Measurements from ENCODE around the gene NSUN6. TPM values are rescaled to one million over a fixed set of nuclear protein-coding genes. Genes with fewer than 3 reads are reported as not detected.
A peak's percentile ranks its signal among the peaks of the same experiment; 100 is the strongest.

Gene NSUN6
- total and polyA plus RNA-seq, 3 experiments from 2014 or later: 8.6 to 16.4 (median 14.1) TPM

DNA sequence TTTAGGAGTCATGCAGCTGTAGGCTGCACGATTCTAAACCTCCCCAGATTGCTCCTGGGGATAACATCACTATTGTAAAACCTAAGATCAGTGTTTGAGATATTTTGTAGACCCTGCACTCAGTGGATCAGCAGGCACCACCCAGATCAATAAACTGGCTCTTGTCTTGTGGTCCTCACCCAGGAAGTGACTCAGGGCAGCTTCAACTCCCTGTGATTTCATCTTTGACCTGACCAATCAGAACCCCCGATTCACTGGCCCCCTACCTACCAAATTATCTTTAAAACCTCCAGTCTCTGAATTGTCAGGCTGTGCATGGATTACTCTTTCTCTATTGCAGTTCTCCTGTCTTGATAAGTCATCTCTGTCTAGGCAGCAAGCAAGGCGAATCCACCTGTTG lies 33.6 kb upstream of the NSUN6 start:
- H3K4me3 ChIP-seq (ENCODE audit: low read length): no peak overlapping the region
- H3K9me3 Mint-ChIP-seq: no peaks in the 10 kb centered on the region
- ChIA-PET POLR2A (no interaction called here), CTCF (no interaction called here)
- H3K27ac ChIP-seq (ENCODE audit: low read depth, low read length): no peak overlapping the region
- no peaks in the 10 kb centered on the region for H3K9me3 ChIP-seq (ENCODE audit: low read length)
- H3K36me3 ChIP-seq (ENCODE audit: insufficient read depth, low read length): no peaks in the 10 kb centered on the region
- no peak overlapping the region for H3K4me3 Mint-ChIP-seq
- H3K27ac Mint-ChIP-seq: no peak overlapping the region
- no peaks in the 10 kb centered on the region for H3K27me3 ChIP-seq (ENCODE audit: insufficient read depth, low read length, poor library complexity, severe bottlenecking)
- H3K4me1 Mint-ChIP-seq: peaks cover 0 to 8% (median 5%) of the 10 kb centered on the region in 3 donors
- H3K27me3 Mint-ChIP-seq: peaks cover 4 to 8% of the 10 kb centered on the region in 2 donors
- H3K4me1 ChIP-seq (ENCODE audit: insufficient read depth, low read length): no peaks in the 10 kb centered on the region
- no peak for DNase-seq
- H3K36me3 Mint-ChIP-seq: peaks cover 0 to 1% (median 0%) of the 10 kb centered on the region in 3 donors

DNA sequence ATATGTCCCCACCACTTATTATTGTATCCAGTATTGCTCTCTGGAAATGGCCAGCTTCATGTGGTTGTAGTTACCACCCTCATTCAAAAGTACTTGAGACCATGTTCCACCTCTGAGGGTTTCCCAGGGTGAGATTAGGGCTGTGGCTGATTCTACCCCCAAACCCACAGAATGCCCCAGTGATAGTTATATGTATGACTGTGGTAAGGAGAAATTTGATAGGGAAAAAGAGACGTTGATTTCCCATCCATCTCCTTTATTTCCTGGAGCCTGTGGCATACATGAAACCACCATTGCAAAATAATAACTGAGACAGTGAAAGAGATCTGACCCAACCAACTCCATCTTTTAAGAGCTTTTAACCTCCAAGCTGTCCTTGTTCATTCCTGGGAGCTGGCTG lies 33.0 kb upstream of the NSUN6 start:
- H3K4me3 Mint-ChIP-seq: no peak overlapping the region
- CTCF ChIA-PET: no interaction called here
- POLR2A ChIA-PET: no interaction called here

DNA sequence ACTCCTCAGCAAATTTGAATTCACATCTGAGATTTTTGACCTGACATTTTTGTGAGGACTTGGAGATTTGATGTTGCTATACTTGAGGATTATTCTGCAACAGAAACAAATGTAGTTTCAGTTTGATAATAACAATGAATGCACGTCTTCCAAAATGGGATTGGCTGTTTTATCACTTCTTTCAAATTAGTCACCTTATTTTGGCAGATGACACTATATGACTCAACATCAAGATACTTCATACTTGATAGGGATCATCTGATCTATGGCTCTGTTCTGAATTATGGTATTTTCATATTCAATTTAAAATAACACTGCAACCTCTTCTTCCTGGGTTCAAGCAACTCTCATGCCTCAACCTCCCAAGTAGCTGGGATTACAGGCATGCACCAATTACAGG lies 32.0 kb upstream of the NSUN6 start:
- peaks cover 0 to 8% (median 5%) of the 10 kb centered on the region in 3 donors for H3K4me1 Mint-ChIP-seq
- H3K36me3 Mint-ChIP-seq: peaks cover 0 to 4% (median 0%) of the 10 kb centered on the region in 3 donors
- H3K4me3 Mint-ChIP-seq: no peak overlapping the region
- Histone ChIP-seq H3K27me3 (ENCODE audit: insufficient read depth, low read length, poor library complexity, severe bottlenecking) (no peaks in the 10 kb centered on the region), H3K9me3 (ENCODE audit: low read length) (no peaks in the 10 kb centered on the region), H3K4me1 (ENCODE audit: insufficient read depth, low read length) (no peaks in the 10 kb centered on the region), H3K4me3 (ENCODE audit: low read length) (no peak overlapping the region), H3K36me3 (ENCODE audit: insufficient read depth, low read length) (no peaks in the 10 kb centered on the region), H3K27ac (ENCODE audit: low read depth, low read length) (no peak overlapping the region)
- ChIA-PET POLR2A (no interaction called here), CTCF (no interaction called here)
- DNase-seq: no peak
- H3K27ac Mint-ChIP-seq: no peak overlapping the region
- no peaks in the 10 kb centered on the region for H3K9me3 Mint-ChIP-seq
- H3K27me3 Mint-ChIP-seq: peaks cover 0 to 1% of the 10 kb centered on the region in 2 donors

More for the DNA sequence above, 33.0 kb upstream of the NSUN6 start:
- Histone ChIP-seq H3K4me3 (ENCODE audit: low read length) (no peak overlapping the region), H3K9me3 (ENCODE audit: low read length) (no peaks in the 10 kb centered on the region), H3K4me1 (ENCODE audit: insufficient read depth, low read length) (no peaks in the 10 kb centered on the region), H3K27me3 (ENCODE audit: insufficient read depth, low read length, poor library complexity, severe bottlenecking) (no peaks in the 10 kb centered on the region), H3K36me3 (ENCODE audit: insufficient read depth, low read length) (no peaks in the 10 kb centered on the region), H3K27ac (ENCODE audit: low read depth, low read length) (no peak overlapping the region)
- Mint-ChIP-seq H3K9me3 (no peaks in the 10 kb centered on the region), H3K27ac (no peak overlapping the region), H3K4me1 (peaks cover 0 to 8% (median 5%) of the 10 kb centered on the region in 3 donors), H3K27me3 (peaks cover 4 to 8% of the 10 kb centered on the region in 2 donors), H3K36me3 (peaks cover 0 to 1% (median 0%) of the 10 kb centered on the region in 3 donors)
- no peak for DNase-seq

DNA sequence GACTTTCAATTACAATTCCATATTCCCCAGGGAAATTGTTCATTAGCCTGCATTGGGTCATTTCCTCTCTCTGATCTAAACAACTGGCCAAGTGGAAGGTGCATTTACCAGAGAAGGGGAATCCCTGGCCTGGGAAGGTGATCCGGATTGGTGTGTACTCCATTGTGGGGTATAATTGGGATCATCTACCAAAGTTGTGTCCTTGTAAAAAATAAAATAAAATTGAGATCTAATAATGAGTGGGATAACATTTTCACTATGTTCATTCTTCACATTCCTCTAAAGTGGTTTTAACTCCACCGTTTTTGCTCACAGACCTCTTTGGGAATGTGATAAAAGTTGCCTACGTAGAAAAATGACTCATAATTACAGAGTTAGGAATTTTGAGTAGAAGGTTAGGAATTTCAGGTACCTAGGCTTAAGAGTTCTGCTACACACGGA lies 30.6 kb upstream of the NSUN6 start:
- H3K4me1 Mint-ChIP-seq: peaks cover 0 to 8% (median 5%) of the 10 kb centered on the region in 3 donors
- ChIA-PET POLR2A (no interaction called here), CTCF (interaction anchor here (0.6 kb wide), 1 partner anchor 759 kb away, joined by 3 read pairs; no protein-coding TSS in a partner anchor)
- Histone ChIP-seq H3K9me3 (ENCODE audit: low read length) (no peaks in the 10 kb centered on the region), H3K27me3 (ENCODE audit: insufficient read depth, low read length, poor library complexity, severe bottlenecking) (no peaks in the 10 kb centered on the region), H3K4me1 (ENCODE audit: insufficient read depth, low read length) (no peaks in the 10 kb centered on the region), H3K27ac (ENCODE audit: low read depth, low read length) (no peak overlapping the region), H3K4me3 (ENCODE audit: low read length) (no peak overlapping the region), H3K36me3 (ENCODE audit: insufficient read depth, low read length) (peaks cover under 1% of the 10 kb centered on the region)
- H3K4me3 Mint-ChIP-seq: no peak overlapping the region
- no peaks in the 10 kb centered on the region for H3K9me3 Mint-ChIP-seq
- peaks cover 0 to 6% (median 0%) of the 10 kb centered on the region in 3 donors for H3K36me3 Mint-ChIP-seq
- no peaks in the 10 kb centered on the region for H3K27me3 Mint-ChIP-seq
- no peak for DNase-seq
- H3K27ac Mint-ChIP-seq: peak overlapping the region in 1 of 8 donors; percentile 15

DNA sequence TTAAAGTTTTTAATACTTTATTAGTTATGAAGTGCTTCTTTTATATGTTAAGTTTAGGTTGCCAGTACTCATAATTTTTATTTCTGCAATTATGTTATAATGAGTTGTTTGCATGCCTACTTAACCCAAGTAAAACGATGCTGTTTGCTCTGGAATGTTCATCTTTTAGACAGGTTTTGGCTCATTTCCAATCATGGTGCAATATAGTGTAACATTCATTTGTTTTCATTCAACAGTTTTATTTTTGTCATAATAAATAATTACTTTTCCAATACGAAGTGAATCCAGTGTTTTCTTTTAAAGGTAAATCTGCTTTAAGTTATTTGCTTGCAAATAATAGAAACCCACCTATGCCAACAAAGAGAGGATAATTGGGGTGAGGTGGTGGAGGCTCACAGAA lies 30.0 kb upstream of the NSUN6 start:
- H3K4me3 ChIP-seq (ENCODE audit: low read length): no peak overlapping the region
- CTCF ChIA-PET: no interaction called here
- H3K27me3 ChIP-seq (ENCODE audit: insufficient read depth, low read length, poor library complexity, severe bottlenecking): no peaks in the 10 kb centered on the region
- POLR2A ChIA-PET: no interaction called here
- no peaks in the 10 kb centered on the region for H3K4me1 ChIP-seq (ENCODE audit: insufficient read depth, low read length)
- Mint-ChIP-seq H3K27ac (peak overlapping the region in 2 of 8 donors; percentile 41 to 61), H3K36me3 (peaks cover 0 to 11% (median 0%) of the 10 kb centered on the region in 3 donors), H3K9me3 (no peaks in the 10 kb centered on the region), H3K4me3 (no peak overlapping the region), H3K4me1 (peaks cover 0 to 8% (median 5%) of the 10 kb centered on the region in 3 donors), H3K27me3 (no peaks in the 10 kb centered on the region)
- no peaks in the 10 kb centered on the region for H3K9me3 ChIP-seq (ENCODE audit: low read length)
- no peak overlapping the region for H3K27ac ChIP-seq (ENCODE audit: low read depth, low read length)
- H3K36me3 ChIP-seq (ENCODE audit: insufficient read depth, low read length): peaks cover 4% of the 10 kb centered on the region
- no peak for DNase-seq

DNA sequence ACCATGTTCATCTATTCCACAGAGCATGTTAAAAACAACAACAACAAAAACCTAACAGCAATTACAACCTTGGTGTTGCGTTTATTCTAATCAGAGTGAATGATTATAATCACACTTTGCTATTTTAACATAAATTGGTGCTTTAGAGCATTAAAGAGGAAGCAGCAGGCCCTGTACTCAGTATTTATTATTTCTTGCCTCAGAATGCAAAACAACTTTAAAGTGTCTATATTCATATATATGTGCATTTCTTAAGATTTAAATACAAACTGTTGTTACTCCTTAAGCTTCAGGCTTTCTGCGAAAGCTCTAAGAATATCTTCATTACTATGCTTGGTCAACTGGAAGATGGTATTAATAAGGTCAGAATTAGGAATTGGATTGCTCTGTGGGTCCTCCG lies 29.4 kb upstream of the NSUN6 start:
- Histone ChIP-seq H3K4me3 (ENCODE audit: low read length) (no peak overlapping the region), H3K27ac (ENCODE audit: low read depth, low read length) (no peak overlapping the region), H3K4me1 (ENCODE audit: insufficient read depth, low read length) (no peaks in the 10 kb centered on the region), H3K36me3 (ENCODE audit: insufficient read depth, low read length) (peaks cover 4% of the 10 kb centered on the region), H3K9me3 (ENCODE audit: low read length) (no peaks in the 10 kb centered on the region), H3K27me3 (ENCODE audit: insufficient read depth, low read length, poor library complexity, severe bottlenecking) (no peaks in the 10 kb centered on the region)
- no peaks in the 10 kb centered on the region for H3K27me3 Mint-ChIP-seq
- peaks cover 0 to 8% (median 5%) of the 10 kb centered on the region in 3 donors for H3K4me1 Mint-ChIP-seq
- DNase-seq: no peak
- H3K36me3 Mint-ChIP-seq: peaks cover 0 to 14% (median 0%) of the 10 kb centered on the region in 3 donors
- H3K4me3 Mint-ChIP-seq: no peak overlapping the region
- ChIA-PET POLR2A (no interaction called here), CTCF (no interaction called here)
- peak overlapping the region in 1 of 8 donors; percentile 14 for H3K27ac Mint-ChIP-seq
- no peaks in the 10 kb centered on the region for H3K9me3 Mint-ChIP-seq

DNA sequence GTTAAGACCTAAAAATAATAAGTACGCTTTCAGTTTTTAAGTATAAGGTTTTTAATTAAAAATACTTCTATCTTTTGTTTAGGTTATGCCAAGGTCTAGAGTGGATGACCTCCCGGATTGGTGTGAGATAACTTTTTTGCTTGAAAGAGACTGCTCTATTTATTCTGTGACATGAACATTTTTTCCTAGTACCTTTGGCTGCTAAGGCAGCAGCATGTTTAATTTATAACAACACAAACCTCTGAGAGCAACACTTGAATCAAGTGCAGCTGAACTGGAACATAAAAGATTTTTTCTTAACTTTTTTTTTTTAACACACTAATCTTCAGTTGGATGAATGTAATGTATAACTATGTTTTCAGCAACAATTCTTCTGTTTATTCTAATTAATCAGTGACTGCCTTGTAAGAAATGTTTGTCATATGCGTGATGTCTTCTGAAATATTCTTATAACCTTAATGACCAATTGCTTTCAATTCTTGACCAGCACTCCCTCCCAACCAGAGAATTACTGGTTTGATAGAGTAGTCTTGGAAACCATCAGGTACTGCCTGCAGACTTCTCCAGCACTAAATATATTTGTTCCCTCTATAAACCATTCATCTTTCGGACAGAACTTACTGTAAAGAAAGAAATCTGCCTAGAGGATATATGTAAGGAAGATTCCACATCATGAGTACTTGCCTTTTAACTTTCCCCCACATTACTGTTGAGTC lies 23.9 kb upstream of the NSUN6 start:
- no peak for DNase-seq
- no peak overlapping the region for H3K27ac ChIP-seq (ENCODE audit: low read depth, low read length)
- peaks cover 5 to 59% (median 5%) of the 10 kb centered on the region in 3 donors for H3K36me3 Mint-ChIP-seq
- ChIA-PET POLR2A (no interaction called here), CTCF (no interaction called here)
- H3K4me1 ChIP-seq (ENCODE audit: insufficient read depth, low read length): no peaks in the 10 kb centered on the region
- H3K27me3 Mint-ChIP-seq: no peaks in the 10 kb centered on the region
- no peaks in the 10 kb centered on the region for H3K27me3 ChIP-seq (ENCODE audit: insufficient read depth, low read length, poor library complexity, severe bottlenecking)
- no peak overlapping the region for H3K27ac Mint-ChIP-seq
- H3K4me3 Mint-ChIP-seq: no peak overlapping the region
- peaks cover 8% of the 10 kb centered on the region for H3K36me3 ChIP-seq (ENCODE audit: insufficient read depth, low read length)
- H3K9me3 ChIP-seq (ENCODE audit: low read length): no peaks in the 10 kb centered on the region
- H3K9me3 Mint-ChIP-seq: no peaks in the 10 kb centered on the region
- H3K4me3 ChIP-seq (ENCODE audit: low read length): no peak overlapping the region
- H3K4me1 Mint-ChIP-seq: peaks cover 0 to 8% (median 5%) of the 10 kb centered on the region in 3 donors

DNA sequence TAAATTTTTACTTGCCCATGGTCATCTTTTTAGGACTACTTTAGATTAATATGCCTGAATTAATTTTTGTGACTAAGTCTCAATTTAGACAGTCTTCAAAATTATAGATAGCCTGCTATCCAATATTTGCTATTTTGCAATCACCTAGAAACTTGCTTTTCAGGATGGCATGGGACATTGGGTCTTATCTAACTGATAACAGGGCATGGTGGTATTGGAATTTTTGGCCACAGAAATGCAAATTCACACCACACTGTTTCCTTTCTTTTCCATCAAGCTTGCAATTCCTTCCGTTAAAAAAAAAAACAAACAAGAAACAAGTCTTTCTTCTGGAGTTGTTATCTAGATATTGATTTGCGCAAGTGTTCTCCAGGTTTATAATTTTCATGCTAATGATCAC lies 16.6 kb upstream of the NSUN6 start:
- H3K9me3 ChIP-seq (ENCODE audit: low read length): no peaks in the 10 kb centered on the region
- POLR2A ChIA-PET: no interaction called here
- Mint-ChIP-seq H3K4me3 (no peak overlapping the region), H3K27me3 (no peaks in the 10 kb centered on the region), H3K4me1 (peaks cover 18 to 44% (median 34%) of the 10 kb centered on the region in 3 donors), H3K27ac (no peak overlapping the region), H3K36me3 (peaks cover 9 to 53% (median 11%) of the 10 kb centered on the region in 3 donors), H3K9me3 (no peaks in the 10 kb centered on the region)
- H3K27ac ChIP-seq (ENCODE audit: low read depth, low read length): no peak overlapping the region
- no peaks in the 10 kb centered on the region for H3K27me3 ChIP-seq (ENCODE audit: insufficient read depth, low read length, poor library complexity, severe bottlenecking)
- H3K36me3 ChIP-seq (ENCODE audit: insufficient read depth, low read length): peaks cover 10% of the 10 kb centered on the region
- CTCF ChIA-PET: no interaction called here
- DNase-seq: no peak
- H3K4me1 ChIP-seq (ENCODE audit: insufficient read depth, low read length): peaks cover 11% of the 10 kb centered on the region
- H3K4me3 ChIP-seq (ENCODE audit: low read length): no peak overlapping the region
